ENCODE results near the gene ENTREP1.

ENTREP1 gene

DNA sequence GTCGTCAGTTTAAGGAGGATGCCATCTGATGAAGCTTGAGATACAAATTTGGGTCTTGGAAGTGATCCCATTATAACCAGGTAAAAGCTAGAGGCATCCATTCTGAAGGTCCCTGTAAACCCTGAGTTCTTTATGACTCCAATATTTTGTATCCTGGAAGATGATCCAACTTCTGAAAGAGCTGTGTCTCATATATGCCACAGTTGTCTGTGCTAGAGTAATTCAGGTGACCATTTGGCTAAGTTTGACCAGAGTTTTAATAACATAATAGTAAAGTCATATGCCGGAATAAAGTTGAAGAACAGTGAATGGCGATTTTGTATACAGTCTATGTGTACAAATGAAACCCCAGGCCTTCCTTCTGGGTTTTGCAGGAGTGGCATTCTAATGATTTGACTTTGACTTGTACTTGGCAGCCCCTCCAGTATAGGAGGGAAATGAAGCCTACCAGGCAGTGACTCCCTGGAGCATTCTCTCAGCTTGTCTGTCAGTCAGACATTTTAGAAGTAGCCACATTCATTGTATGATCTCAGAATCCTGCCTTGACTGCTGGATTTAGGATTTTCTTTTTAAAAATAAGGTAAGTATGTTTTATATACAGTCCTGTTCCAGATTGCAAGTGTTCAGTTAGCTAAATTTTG is 39.6 kb downstream of the ENTREP1 start:
- Mint-ChIP-seq H3K27me3 (peaks cover 9% of the 10 kb centered on the region), H3K27ac (no peak overlapping the region), H3K9me3 (peaks cover 4% of the 10 kb centered on the region), H3K4me3 (no peak overlapping the region), H3K36me3 (no peaks in the 10 kb centered on the region), H3K4me1 (no peaks in the 10 kb centered on the region)
- ATAC-seq (ENCODE audit: low read depth) = no peak
- DNase-seq (ENCODE audit: low spot score in 2 of 2) = no peak

DNA sequence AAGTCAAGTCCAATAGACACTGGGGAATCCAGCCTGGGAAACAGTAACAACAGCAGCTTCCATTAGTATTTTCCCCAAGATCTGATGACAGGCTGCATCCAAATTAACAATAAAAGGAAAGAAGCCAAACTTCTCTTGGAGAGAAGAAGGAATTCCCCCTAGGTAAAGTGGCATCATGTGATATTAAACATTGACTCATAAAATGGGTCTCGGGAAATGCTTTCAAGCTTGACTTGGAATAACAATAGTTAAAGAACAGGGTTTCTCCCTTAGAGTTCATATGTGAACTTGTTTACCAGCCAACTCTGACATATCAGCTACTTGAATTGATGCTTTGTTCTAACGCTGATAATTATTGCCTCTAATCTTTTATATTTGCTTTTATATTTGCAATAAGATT is 45.4 kb downstream of the ENTREP1 start:
- Mint-ChIP-seq H3K9me3 (peaks cover 8% of the 10 kb centered on the region), H3K27ac (no peak overlapping the region), H3K36me3 (no peaks in the 10 kb centered on the region), H3K4me1 (no peaks in the 10 kb centered on the region), H3K4me3 (no peak overlapping the region), H3K27me3 (peaks cover 7% of the 10 kb centered on the region)
- DNase-seq (ENCODE audit: low spot score in 2 of 2) = no peak
- no peak for ATAC-seq (ENCODE audit: low read depth)

DNA sequence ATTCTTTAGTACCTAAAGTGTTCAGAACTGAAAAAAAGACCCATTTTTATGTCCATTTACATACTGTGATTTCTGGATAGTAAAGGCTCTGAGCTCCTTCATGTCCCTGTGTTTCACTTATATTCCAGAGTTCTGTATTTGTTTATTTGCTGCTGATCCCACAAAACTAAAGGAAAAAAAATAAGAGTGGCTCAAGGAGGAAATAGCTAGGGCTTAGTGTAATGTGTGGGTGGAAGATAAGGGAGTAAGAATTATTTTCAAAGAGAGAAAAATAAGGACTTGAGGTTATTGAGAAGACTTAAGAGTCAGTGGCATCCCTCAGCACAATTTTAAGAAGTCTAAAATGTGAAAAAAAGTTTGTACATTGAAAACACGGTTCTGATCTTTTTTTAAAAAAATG is 46.0 kb downstream of the ENTREP1 start:
- Mint-ChIP-seq H3K36me3 (no peaks in the 10 kb centered on the region), H3K9me3 (peaks cover 8% of the 10 kb centered on the region), H3K4me1 (no peaks in the 10 kb centered on the region), H3K4me3 (no peak overlapping the region), H3K27ac (no peak overlapping the region), H3K27me3 (peaks cover 7% of the 10 kb centered on the region)
- no peak for DNase-seq (ENCODE audit: low spot score in 2 of 2)
- ATAC-seq (ENCODE audit: low read depth) = no peak

DNA sequence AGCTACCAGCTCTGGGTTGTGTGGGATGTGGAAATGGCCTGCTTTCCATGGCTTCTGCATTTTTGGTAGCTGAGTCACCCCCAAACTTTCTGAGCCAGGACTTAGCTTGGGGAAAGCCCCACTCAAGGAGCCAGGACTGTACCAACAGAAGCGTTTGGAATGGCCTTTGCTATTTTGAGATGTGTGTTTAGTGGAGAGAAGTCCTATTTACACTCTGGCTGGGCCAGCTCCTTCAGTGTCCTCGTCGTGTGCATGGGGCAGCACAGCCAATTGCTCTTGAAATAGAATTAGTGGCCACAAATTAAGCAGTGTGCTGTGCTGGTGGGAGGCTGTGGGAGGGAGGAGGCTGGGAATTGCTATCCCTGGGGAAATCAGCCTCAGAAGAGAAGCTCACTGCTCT is 51.6 kb downstream of the ENTREP1 start:
- ATAC-seq (ENCODE audit: low read depth) (no peak), DNase-seq (ENCODE audit: low spot score in 2 of 2) (no peak)
- Mint-ChIP-seq H3K4me1 (no peaks in the 10 kb centered on the region), H3K9me3 (peaks cover 5% of the 10 kb centered on the region), H3K36me3 (no peaks in the 10 kb centered on the region), H3K27me3 (peaks cover 2% of the 10 kb centered on the region), H3K4me3 (no peak overlapping the region), H3K27ac (no peak overlapping the region)

DNA sequence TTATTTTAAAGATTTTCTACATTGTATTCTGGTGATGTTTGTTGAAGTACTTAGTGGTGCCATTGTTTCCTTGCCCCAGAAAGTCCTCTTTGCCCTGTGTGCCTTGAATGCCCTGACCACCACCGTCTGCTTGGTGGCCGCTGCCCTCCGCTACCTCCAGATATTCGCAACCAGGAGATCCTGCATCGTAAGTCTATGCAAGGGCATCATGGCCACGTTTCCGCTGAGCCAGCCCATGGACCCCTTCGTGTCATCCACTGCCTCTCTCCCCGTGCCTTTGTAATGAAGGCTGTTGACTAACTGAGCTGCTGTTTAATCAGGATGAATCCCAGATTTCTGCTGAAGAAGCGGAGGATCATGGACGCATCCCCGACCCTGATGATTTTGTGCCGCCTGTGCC is 52.3 kb downstream of the ENTREP1 start:
- Mint-ChIP-seq H3K9me3 (peaks cover 3% of the 10 kb centered on the region), H3K27ac (no peak overlapping the region), H3K4me1 (no peaks in the 10 kb centered on the region), H3K4me3 (no peak overlapping the region), H3K36me3 (no peaks in the 10 kb centered on the region), H3K27me3 (peaks cover 2% of the 10 kb centered on the region)
- DNase-seq (ENCODE audit: low spot score in 2 of 2) = no peak
- ATAC-seq (ENCODE audit: low read depth) = no peak

DNA sequence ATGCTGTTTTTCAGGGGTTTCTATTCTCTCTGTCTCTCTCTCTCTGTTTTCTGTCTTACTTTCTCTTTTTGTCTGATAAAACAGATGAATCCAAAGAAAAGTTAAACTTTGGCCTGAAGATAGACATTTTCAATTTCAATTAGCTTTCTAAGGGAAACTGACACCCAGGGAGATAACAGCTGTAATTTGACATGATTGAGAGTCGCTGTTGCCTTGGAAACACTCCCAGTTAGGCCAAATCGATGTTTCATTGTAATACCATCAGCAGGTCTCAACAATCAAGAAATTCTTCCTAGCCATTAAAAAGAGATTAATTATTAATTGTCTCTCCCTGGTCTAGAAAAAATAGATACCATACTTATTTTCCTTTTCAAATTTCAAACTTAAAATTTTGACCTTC is 53.0 kb downstream of the ENTREP1 start:
- Mint-ChIP-seq H3K27me3 (peaks cover 2% of the 10 kb centered on the region), H3K9me3 (no peaks in the 10 kb centered on the region), H3K27ac (no peak overlapping the region), H3K4me1 (no peaks in the 10 kb centered on the region), H3K36me3 (no peaks in the 10 kb centered on the region), H3K4me3 (no peak overlapping the region)
- DNase-seq (ENCODE audit: low spot score in 2 of 2) = no peak
- ATAC-seq (ENCODE audit: low read depth) = no peak

DNA sequence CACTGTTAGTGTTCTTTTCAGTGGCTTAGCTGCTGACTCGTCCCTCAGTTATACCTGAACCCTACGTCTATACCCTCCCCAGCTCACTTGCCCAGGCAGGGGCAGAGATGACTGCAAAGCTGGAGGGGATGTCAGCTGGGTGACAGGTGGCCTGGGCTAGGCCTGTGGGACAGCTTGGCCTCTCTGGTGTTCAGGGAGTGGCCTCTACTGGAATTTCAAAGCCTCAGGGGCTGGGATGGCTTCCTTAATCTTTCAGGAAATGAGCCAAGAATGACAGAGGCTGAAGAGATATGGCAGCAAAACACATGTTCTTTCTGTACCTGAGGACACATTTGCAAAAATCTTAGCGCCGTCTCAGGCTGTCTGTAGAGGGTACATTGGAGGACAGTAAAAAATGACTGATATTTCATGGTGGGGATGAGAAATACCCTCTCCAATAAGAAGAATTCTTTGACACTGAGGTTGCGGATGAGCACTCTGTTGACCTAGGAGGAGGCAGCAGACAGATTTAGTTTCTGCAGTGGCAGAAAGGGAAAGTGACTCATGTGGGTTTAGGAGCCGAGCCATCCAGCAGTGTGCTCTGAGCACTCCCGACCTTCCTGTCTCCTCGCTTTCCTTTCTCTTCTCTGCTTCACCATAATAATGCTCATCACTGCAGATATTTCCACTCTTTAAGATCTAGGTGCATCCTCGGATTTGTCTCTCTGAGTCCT is 54.4 kb downstream of the ENTREP1 start:
- no peak for DNase-seq (ENCODE audit: low spot score in 2 of 2)

DNA sequence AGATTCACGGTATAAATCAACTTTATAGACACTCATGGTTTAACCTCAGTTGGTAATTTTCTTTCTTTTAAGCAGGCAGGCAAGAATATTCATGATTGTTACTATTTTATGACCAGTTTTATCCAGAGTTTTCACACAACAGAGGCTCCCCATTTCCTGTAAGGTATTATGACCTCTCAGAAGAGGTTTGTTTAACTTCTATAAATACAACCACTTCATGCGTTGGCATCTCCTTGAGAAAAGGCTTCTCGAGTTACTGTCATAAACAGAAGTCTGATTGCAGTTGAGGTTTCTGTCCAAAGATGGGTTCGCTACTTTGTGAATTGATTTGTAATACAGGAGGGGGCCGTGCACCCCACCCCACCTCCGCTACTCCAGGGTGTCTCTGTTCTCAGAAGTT is 55.3 kb downstream of the ENTREP1 start:
- ATAC-seq (ENCODE audit: low read depth) = no peak
- peaks cover 2% of the 10 kb centered on the region for H3K27me3 Mint-ChIP-seq
- no peaks in the 10 kb centered on the region for H3K4me1 Mint-ChIP-seq
- no peak for DNase-seq (ENCODE audit: low spot score in 2 of 2)
- no peaks in the 10 kb centered on the region for H3K9me3 Mint-ChIP-seq
- no peaks in the 10 kb centered on the region for H3K36me3 Mint-ChIP-seq
- no peak overlapping the region for H3K4me3 Mint-ChIP-seq
- no peak overlapping the region for H3K27ac Mint-ChIP-seq

More for the DNA sequence above, 54.4 kb downstream of the ENTREP1 start:
- Mint-ChIP-seq H3K27ac (no peak overlapping the region), H3K27me3 (peaks cover 2% of the 10 kb centered on the region), H3K4me1 (no peaks in the 10 kb centered on the region), H3K36me3 (no peaks in the 10 kb centered on the region), H3K4me3 (no peak overlapping the region), H3K9me3 (no peaks in the 10 kb centered on the region)
- ATAC-seq (ENCODE audit: low read depth) = no peak

DNA sequence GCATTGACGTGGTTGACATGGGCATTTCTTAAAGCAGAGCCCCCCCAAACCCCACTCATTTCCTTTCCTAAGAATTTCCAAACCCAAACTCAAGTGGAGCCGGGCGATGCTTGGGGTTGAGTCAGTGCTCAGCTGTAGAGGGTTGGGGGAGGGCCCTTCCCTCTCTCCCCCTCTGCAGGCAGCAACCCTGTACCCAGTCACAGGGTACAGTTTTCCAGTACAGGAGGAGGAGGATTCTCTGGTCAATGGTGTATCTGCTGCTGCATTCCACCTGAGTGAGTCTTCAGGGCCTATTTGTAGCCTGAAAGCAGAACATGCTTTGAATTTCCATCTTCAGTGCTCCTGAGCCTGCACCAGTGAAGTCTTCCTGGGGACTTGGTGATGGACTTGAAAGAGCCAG is 55.8 kb downstream of the ENTREP1 start:
- ATAC-seq (ENCODE audit: low read depth) (no peak), DNase-seq (ENCODE audit: low spot score in 2 of 2) (no peak)
- Mint-ChIP-seq H3K9me3 (no peaks in the 10 kb centered on the region), H3K27me3 (peaks cover 3% of the 10 kb centered on the region), H3K27ac (no peak overlapping the region), H3K4me3 (no peak overlapping the region), H3K4me1 (no peaks in the 10 kb centered on the region), H3K36me3 (no peaks in the 10 kb centered on the region)

DNA sequence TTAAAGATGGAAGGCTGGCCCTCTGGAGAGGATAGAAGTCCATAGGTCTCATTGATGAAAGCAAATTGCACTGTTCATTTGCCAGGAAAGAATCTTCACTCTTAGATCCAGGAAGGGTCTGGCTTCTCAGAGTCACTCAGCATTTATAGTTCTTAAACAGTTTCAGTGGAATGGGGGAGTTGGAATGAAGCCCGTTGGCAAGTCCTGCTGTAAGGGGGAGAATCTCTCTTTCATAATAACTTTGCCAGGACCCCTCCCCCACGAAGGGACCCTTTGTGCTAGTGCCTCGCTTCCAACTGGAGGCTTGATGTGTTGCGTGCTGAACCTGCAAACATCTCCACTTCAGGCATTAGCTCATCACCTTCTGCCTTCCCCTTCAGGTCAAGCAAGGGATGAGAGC is 57.1 kb downstream of the ENTREP1 start:
- Mint-ChIP-seq H3K36me3 (no peaks in the 10 kb centered on the region), H3K4me3 (no peak overlapping the region)

DNA sequence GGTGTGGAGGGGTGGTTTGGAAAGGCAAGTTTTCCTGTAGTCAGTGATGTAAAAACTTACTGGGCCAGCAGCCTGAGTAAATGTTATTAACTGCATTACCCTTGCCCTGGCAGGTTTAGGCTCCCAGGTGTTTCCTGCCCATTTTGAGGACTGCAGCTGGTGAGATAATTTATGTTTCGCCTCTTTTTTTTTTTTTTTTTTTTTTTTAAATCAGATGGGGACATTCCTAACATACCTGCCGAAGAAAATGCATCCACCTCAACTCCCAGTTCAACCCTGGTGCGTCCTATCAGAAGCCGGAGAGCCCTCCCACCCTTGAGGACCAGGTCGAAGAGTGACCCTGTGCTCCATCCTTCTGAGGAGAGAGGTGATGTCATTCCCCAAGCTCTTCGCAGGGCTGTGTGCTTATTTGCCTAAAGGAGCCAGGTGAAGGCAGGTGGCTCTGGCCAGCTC is 60.6 kb downstream of the ENTREP1 start:
- H3K36me3 Mint-ChIP-seq = no peaks in the 10 kb centered on the region
- no peak for DNase-seq (ENCODE audit: low spot score in 2 of 2)
- no peak overlapping the region for H3K27ac Mint-ChIP-seq
- ATAC-seq (ENCODE audit: low read depth) = no peak
- H3K9me3 Mint-ChIP-seq = no peaks in the 10 kb centered on the region
- peaks cover 4% of the 10 kb centered on the region for H3K27me3 Mint-ChIP-seq
- H3K4me3 Mint-ChIP-seq = no peak overlapping the region
- no peaks in the 10 kb centered on the region for H3K4me1 Mint-ChIP-seq

More for the DNA sequence above, 57.1 kb downstream of the ENTREP1 start:
- ATAC-seq (ENCODE audit: low read depth) (no peak), DNase-seq (ENCODE audit: low spot score in 2 of 2) (no peak)
- H3K9me3 Mint-ChIP-seq = no peaks in the 10 kb centered on the region
- no peaks in the 10 kb centered on the region for H3K4me1 Mint-ChIP-seq
- H3K27me3 Mint-ChIP-seq = peaks cover 3% of the 10 kb centered on the region
- H3K27ac Mint-ChIP-seq = no peak overlapping the region

DNA sequence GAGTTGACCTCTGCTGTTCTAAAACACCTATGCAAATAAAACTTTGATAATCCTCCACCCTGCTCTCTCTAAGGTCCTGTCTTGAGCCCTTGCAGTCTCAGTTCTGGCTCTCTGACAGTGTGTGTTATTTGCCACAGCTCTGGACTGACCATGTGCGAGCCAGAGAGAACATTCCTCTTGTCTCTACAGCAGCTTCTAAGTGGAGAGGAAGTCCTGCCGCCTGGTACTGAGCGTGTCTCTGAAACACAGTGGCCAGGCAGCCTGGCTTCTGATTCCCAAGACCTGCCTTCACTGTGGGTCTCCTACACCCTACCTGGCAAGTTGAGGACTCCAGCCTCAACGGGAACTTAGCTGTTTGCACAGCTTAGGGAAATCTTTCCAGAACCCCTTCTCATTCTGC is 61.6 kb downstream of the ENTREP1 start:
- Mint-ChIP-seq H3K4me1 (no peaks in the 10 kb centered on the region), H3K36me3 (no peaks in the 10 kb centered on the region), H3K27me3 (peaks cover 4% of the 10 kb centered on the region), H3K27ac (no peak overlapping the region), H3K4me3 (no peak overlapping the region), H3K9me3 (no peaks in the 10 kb centered on the region)
- no peak for DNase-seq (ENCODE audit: low spot score in 2 of 2)
- ATAC-seq (ENCODE audit: low read depth) = no peak

DNA sequence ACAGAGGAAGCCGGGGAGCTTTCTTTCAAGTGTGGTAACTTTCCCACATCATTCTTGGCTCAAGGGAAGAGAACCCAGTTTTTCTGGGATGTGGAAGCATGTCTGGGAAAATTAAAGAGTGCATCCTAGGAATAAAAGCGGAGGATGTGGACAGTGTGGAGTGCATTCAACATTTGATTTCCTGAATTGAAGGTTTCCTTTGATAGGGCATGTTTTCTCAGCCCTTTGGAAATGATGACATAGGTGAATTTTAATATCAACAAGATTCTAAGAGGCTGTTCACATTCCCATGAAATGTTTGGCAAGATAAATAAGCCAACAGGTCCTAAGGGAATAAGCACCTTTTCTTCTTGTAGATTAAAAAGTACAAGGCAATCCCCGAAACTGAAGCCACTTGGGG is 63.6 kb downstream of the ENTREP1 start:
- Mint-ChIP-seq H3K36me3 (no peaks in the 10 kb centered on the region), H3K4me1 (no peaks in the 10 kb centered on the region), H3K27ac (no peak overlapping the region), H3K9me3 (no peaks in the 10 kb centered on the region), H3K4me3 (no peak overlapping the region), H3K27me3 (peaks cover 9% of the 10 kb centered on the region)
- no peak for ATAC-seq (ENCODE audit: low read depth)
- no peak for DNase-seq (ENCODE audit: low spot score in 2 of 2)

DNA sequence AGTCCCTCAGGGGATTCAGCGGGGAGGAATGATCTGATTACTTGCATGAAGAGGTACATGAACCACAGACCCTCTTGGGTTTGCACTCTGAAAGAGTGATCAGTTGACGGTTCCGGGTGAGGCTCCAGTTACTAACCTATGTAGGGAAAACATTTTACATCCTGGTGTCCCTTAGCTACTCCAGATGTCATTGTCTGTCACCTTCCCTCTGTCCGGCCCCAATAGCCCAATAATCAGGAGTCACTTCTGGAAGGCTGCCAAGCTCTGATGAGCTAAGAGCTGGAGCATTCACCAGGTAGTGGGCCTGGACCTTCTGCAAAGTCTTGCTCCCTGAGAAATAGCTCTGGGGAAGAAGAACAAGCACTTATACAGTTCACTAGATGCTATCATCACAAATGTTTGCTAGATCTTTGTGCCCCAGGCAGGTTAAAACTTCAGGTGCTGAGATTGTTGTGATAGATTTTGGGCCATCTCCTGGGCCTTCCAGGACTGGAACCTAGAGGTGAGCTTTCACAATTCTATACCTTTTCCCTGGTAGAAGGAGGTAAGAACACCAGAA is 64.5 kb downstream of the ENTREP1 start:
- DNase-seq (ENCODE audit: low spot score in 2 of 2) = no peak
- no peak for ATAC-seq (ENCODE audit: low read depth)
- H3K36me3 Mint-ChIP-seq = no peaks in the 10 kb centered on the region
- H3K27ac Mint-ChIP-seq = no peak overlapping the region
- no peaks in the 10 kb centered on the region for H3K4me1 Mint-ChIP-seq
- no peak overlapping the region for H3K4me3 Mint-ChIP-seq
- peaks cover 12% of the 10 kb centered on the region for H3K27me3 Mint-ChIP-seq
- no peaks in the 10 kb centered on the region for H3K9me3 Mint-ChIP-seq

DNA sequence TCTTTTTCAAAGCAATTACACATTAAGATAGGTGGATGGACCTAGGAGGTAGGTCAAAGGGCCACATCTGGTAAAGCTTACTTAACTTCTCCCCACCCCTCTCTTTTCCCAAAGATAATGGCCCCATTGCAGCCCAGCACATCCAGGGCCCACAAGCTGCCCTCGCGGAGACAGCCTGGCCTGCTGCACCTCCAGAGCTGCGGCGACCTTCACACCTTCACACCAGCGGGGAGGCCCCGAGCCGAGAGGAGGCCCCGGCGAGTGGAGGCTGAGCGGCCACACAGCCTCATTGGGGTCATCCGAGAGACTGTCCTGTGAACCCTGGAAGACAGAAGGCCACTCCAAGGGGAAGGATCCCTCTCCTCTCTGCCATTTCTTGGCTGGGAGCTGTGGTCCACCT is 66.5 kb downstream of the ENTREP1 start:
- H3K36me3 Mint-ChIP-seq = no peaks in the 10 kb centered on the region
- DNase-seq (ENCODE audit: low spot score in 2 of 2) (no peak), ATAC-seq (ENCODE audit: low read depth) (no peak)
- no peak overlapping the region for H3K4me3 Mint-ChIP-seq
- no peaks in the 10 kb centered on the region for H3K4me1 Mint-ChIP-seq
- no peak overlapping the region for H3K27ac Mint-ChIP-seq
- H3K27me3 Mint-ChIP-seq = peaks cover 10% of the 10 kb centered on the region
- no peaks in the 10 kb centered on the region for H3K9me3 Mint-ChIP-seq
